Activated CD4-positive, alpha-beta T cell treated with anti-CD3 and anti-CD28 coated beads for 24 hours (primary cell): Measurements from ENCODE around the gene INSM1.
A peak's percentile ranks its signal among the peaks of the same experiment; 100 is the strongest.
"Not testable (repeated sequence)": the region's sequence is repeated elsewhere in the genome, so short reads cannot be mapped to it uniquely, and the experiment has no call there.

Source experiments
- DNase-seq, 2 donors: peaks; one replicate each; pipeline ENCODE4 v3.0.0-alpha.2; 2020; ENCODE audit warnings: low read depth in 2 of 2

Gene INSM1

GRCh38 chr20:20367575-20368417 lies at the start of gene INSM1:
TSS of gene INSM1 (plus strand) at chr20:20368104. CDS start at chr20:20368268, 164 bp downstream.
- DNase-seq: peak in 1 of 2 donors; percentile 41

- DNase-seq: no peak
Observed at GRCh38 chr20:20318365-20319161, 49.3 kb upstream of the INSM1 start.

GRCh38 chr20:20321134-20321533 lies 46.8 kb upstream of the INSM1 start:
- DNase-seq: no peak

GRCh38 chr20:20321917-20322316 lies 46.0 kb upstream of the INSM1 start:
- DNase-seq: no peak

GRCh38 chr20:20322912-20323311 lies 45.0 kb upstream of the INSM1 start:
- DNase-seq: no peak

- no peak for DNase-seq
Observed at GRCh38 chr20:20327746-20328145, 40.2 kb upstream of the INSM1 start.

DNA sequence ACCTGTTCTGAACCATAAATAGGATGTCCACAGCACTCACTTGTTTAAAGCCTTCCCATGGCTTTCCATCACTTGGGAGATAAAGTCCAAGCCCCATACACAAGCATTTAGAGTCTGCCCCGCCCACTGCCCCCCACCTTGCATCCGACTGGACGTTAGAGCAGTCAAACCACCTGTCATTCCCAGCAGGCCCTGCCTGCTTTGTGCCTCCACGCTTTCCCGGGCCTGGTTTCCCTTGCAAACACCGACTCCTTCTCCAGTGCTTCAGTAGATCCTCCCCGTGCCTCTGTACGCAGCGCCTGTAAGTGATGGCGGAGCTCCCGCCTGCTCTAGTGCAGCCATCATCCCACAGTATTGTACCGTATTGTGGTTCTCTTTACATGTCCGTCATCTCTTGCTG lies 38.3 kb upstream of the INSM1 start:
- DNase-seq: no peak

DNA sequence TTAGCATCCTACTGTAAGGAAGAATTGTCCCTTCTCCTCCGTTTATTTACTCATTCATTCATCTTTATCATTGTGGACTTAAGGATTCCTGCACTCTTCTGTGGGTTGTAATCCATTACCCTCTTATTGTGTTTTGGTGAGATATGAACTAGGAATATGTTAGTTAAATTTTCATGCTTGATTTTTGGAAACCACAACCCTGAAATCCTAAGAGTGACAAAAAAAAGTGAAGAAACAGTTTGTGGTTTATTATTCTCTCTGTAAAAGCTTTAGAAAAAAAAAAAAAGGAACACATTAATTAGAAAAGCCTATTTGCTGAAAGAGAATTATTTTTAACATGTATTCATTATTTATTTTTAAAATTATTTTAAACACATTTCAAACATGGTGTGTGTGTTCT lies 36.7 kb upstream of the INSM1 start:
- no peak for DNase-seq

DNA sequence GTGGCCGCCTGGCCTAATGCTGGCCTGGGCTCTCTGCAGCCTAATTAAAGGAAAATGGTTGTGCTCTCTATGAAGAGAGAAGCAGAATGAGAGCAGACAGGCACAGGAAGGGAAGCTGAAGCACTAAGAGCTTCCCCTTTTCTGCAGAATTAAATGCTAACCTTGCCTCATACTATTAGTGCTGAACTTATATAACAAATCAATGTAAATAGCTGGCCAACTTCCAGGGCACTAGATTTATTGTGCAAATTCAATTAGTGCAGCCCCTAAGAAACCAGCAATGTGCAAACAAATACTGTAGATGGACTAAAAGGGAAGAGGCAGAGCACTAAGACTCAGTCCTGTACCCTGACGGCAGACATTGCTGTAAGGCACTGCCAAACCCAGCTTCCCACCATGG lies 36.1 kb upstream of the INSM1 start:
- DNase-seq: no peak

DNA sequence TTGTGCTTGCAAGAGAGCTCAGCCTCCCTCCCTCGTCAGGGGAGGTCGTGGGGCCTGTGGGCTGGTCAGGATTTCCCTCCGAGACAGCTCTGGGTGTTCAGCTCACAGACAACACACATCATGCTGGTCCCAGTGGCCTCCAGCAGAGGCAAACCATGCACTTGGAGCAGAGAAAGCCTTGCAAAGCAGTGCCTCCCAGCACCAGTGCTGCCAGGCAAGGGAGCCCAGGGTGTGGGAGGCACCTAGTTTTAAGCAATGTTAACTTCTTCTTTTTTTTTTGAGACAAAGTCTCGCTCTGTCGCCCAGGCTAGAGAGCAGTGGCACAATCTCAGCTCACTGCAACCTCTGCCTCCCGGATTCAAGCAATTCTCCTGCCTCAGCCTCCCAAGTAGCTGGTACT lies 34.0 kb upstream of the INSM1 start:
- DNase-seq: no peak

GRCh38 chr20:20334489-20334888 lies 33.4 kb upstream of the INSM1 start:
- DNase-seq: no peak

- no peak for DNase-seq
Observed at GRCh38 chr20:20338133-20338730, 29.7 kb upstream of the INSM1 start.

DNA sequence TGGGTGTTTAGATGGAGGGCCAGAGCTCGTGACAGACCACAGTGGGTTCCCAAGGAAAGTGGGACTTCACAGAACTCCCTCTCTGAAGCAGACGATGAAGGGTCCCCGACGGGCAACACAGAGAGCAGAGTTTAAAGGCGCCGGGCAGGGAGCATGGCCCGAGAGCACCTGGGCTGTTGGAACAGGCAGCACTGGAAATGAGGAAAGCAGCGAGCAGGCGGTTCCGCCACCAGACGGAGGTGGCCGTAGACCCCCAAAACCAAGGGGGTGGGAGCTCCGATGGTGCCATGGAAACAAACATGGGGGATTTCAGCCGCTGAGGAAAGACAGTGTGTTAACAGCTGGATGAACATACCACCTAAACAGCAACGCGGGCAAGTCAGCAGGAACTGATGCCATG lies 27.5 kb upstream of the INSM1 start:
- DNase-seq: no peak

GRCh38 chr20:20341371-20341770 lies 26.5 kb upstream of the INSM1 start:
- DNase-seq: no peak

- no peak for DNase-seq
Observed at GRCh38 chr20:20342066-20342465, 25.8 kb upstream of the INSM1 start.

- no peak for DNase-seq
Observed at GRCh38 chr20:20343932-20344331, 24.0 kb upstream of the INSM1 start.

- no peak for DNase-seq
Observed at GRCh38 chr20:20344476-20344875, 23.4 kb upstream of the INSM1 start.

GRCh38 chr20:20353576-20353975 lies 14.3 kb upstream of the INSM1 start:
- DNase-seq: no peak

DNA sequence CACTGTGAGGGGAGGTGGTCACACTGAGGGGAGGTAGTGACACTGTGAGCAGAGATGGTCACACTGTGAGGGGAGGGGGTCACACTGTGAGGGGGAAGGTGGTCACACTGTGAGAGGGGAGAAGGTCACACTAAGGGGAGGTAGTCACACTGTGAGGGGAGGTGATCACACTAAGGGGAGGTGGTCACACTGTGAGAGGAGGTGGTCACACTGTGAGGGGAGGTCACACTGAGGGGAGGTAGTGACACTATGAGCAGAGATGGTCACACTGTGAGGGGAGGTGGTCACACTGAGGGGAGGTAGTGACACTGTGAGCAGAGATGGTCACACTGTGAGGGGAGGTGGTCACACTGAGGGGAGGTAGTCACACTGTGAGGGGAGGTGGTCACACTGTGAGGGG lies 12.4 kb upstream of the INSM1 start:
- not testable (repeated sequence) for DNase-seq

GRCh38 chr20:20358801-20359200 lies 9.1 kb upstream of the INSM1 start:
- DNase-seq: no peak

GRCh38 chr20:20359628-20360027 lies 8.3 kb upstream of the INSM1 start:
- no peak for DNase-seq

GRCh38 chr20:20360464-20360863 lies 7.4 kb upstream of the INSM1 start:
- DNase-seq: no peak
